H9 (cell line): ENCODE data around the gene EVI5. TPM values are rescaled to one million over a fixed set of nuclear protein-coding genes. Genes with fewer than 3 reads are reported as not detected.

Experiments
- DNase-seq: peaks from one replicate; pipeline ENCODE4 v3.0.0-alpha.2; 2017
- H2AFZ ChIP-seq: one replicate; pipeline ENCODE4 v1.6.1; 2013; ENCODE audit warnings: mild to moderate bottlenecking, low read length, control low read depth, moderate library complexity
- H2AK5ac ChIP-seq: 2 replicates; pipeline ENCODE4 v1.6.1; 2013; ENCODE audit warnings: low read length, control low read depth, mixed read lengths; ENCODE audit not compliant: insufficient read length
- H2BK120ac ChIP-seq: one replicate; pipeline ENCODE4 v1.6.1; 2013; ENCODE audit warnings: low read depth, mild to moderate bottlenecking, low read length, control low read depth, inconsistent platforms; ENCODE audit not compliant: poor library complexity, severe bottlenecking
- H2BK12ac ChIP-seq: 2 replicates; pipeline ENCODE4 v1.6.1; 2013; ENCODE audit warnings: low read length, control low read depth, mixed read lengths, low read depth; ENCODE audit not compliant: insufficient read length
- H2BK15ac ChIP-seq: 2 replicates; pipeline ENCODE4 v1.6.1; 2013; ENCODE audit warnings: low read depth, low read length, control low read depth
- H2BK20ac ChIP-seq: one replicate; pipeline ENCODE4 v1.6.1; 2013; ENCODE audit warnings: low read depth, mild to moderate bottlenecking, low read length, control low read depth, inconsistent platforms; ENCODE audit not compliant: poor library complexity, severe bottlenecking
- H2BK5ac ChIP-seq: 2 replicates; pipeline ENCODE4 v1.6.1; 2013; ENCODE audit warnings: low read length, control low read depth, mixed read lengths; ENCODE audit not compliant: insufficient read length
- H3K14ac ChIP-seq: 2 replicates; pipeline ENCODE4 v1.6.1; 2013; ENCODE audit warnings: low read length, control low read depth; ENCODE audit not compliant: insufficient read depth
- H3K18ac ChIP-seq: 2 replicates; pipeline ENCODE4 v1.6.1; 2013; ENCODE audit warnings: low read depth, mild to moderate bottlenecking, mixed read lengths, low read length, control low read depth; ENCODE audit not compliant: insufficient read length
- H3K23ac ChIP-seq: 2 replicates; pipeline ENCODE4 v1.6.1; 2013; ENCODE audit warnings: low read length, control low read depth, mixed read lengths, low read depth; ENCODE audit not compliant: insufficient read length
- H3K23me2 ChIP-seq: 2 replicates; pipeline ENCODE4 v1.6.1; 2013; ENCODE audit warnings: low read depth, mild to moderate bottlenecking, mixed read lengths, low read length, control low read depth; ENCODE audit not compliant: insufficient read length, poor library complexity, severe bottlenecking
- H3K27ac ChIP-seq: 2 replicates; pipeline ENCODE4 v1.5.1; 2013; ENCODE audit warnings: low read length, control low read depth, mixed read lengths, low read depth; ENCODE audit not compliant: insufficient read length
- H3K27me3 ChIP-seq: 2 replicates; pipeline ENCODE4 v1.6.1; 2013; ENCODE audit warnings: low read length, control low read depth, inconsistent platforms; ENCODE audit not compliant: insufficient read depth
- H3K4ac ChIP-seq: 2 replicates; pipeline ENCODE4 v1.6.1; 2013; ENCODE audit warnings: low read depth, mild to moderate bottlenecking, control low read depth, inconsistent platforms, low read length, moderate library complexity
- H3K4me1 ChIP-seq: 2 replicates; pipeline ENCODE4 v1.6.1; 2013; ENCODE audit warnings: low read length, control low read depth, inconsistent platforms; ENCODE audit not compliant: insufficient read depth
- H3K4me2 ChIP-seq: 2 replicates; pipeline ENCODE4 v1.6.1; 2013; ENCODE audit warnings: low read length, control low read depth, mixed read lengths; ENCODE audit not compliant: insufficient read length, insufficient read depth
- H3K56ac ChIP-seq: 2 replicates; pipeline ENCODE4 v1.6.1; 2013; ENCODE audit warnings: low read depth, mild to moderate bottlenecking, mixed read lengths, low read length, control low read depth; ENCODE audit not compliant: insufficient read length
- H3K79me1 ChIP-seq: 2 replicates; pipeline ENCODE4 v1.6.1; 2013; ENCODE audit warnings: low read depth, mild to moderate bottlenecking, moderate library complexity, low read length, control low read depth, inconsistent platforms; ENCODE audit not compliant: insufficient read depth, poor library complexity, severe bottlenecking
- H3K79me2 ChIP-seq: 2 replicates; pipeline ENCODE4 v1.6.1; 2013; ENCODE audit warnings: low read length, control low read depth, inconsistent platforms; ENCODE audit not compliant: insufficient read depth
- H3K9ac ChIP-seq: 2 replicates; pipeline ENCODE4 v1.6.1; 2013; ENCODE audit warnings: low read length, control low read depth, mixed read lengths; ENCODE audit not compliant: insufficient read length; ENCODE audit errors: extremely low read depth
- H3K9me3 ChIP-seq: one replicate; pipeline ENCODE4 v1.6.1; 2013; ENCODE audit warnings: low read depth, low read length, inconsistent platforms; ENCODE audit not compliant: control insufficient read depth
- H3T11ph ChIP-seq: one replicate; pipeline ENCODE4 v1.6.1; 2013; ENCODE audit warnings: mild to moderate bottlenecking, low read length, control low read depth, inconsistent platforms
- H4K20me1 ChIP-seq: one replicate; pipeline ENCODE4 v1.6.1; 2013; ENCODE audit not compliant: control insufficient read depth, insufficient read length, insufficient read depth
- H4K5ac ChIP-seq: 2 replicates; pipeline ENCODE4 v1.6.1; 2013; ENCODE audit warnings: low read depth, mild to moderate bottlenecking, mixed read lengths, low read length, control low read depth; ENCODE audit not compliant: insufficient read length
- H4K8ac ChIP-seq: replicated peaks from 2 replicates; pipeline ENCODE4 v1.6.1; 2013; ENCODE audit warnings: low read length, control low read depth, mixed read lengths, low read depth; ENCODE audit not compliant: insufficient read length
- H4K91ac ChIP-seq: 2 replicates; pipeline ENCODE4 v1.6.1; 2013; ENCODE audit warnings: low read depth, mild to moderate bottlenecking, moderate library complexity, mixed read lengths, low read length, control low read depth; ENCODE audit not compliant: insufficient read length
- H3K27ac Mint-ChIP-seq, 3 experiments: 2 replicates in 2 of 3; 3 replicates in 1 of 3; pipeline ENCODE4 v1.8.0; 2020 to 2021; ENCODE audit warnings: mixed read lengths in 3 of 3, mild to moderate bottlenecking in 1 of 3, moderate library complexity in 1 of 3
- H3K27me3 Mint-ChIP-seq: 2 replicates; pipeline ENCODE4 v1.8.0; 2021; ENCODE audit warnings: low read depth, mild to moderate bottlenecking, moderate library complexity, mixed read lengths
- H3K36me3 Mint-ChIP-seq, 3 experiments: 2 replicates in 2 of 3; 3 replicates in 1 of 3; pipeline ENCODE4 v1.8.0; 2020 to 2021; ENCODE audit warnings: low read depth in 3 of 3, mixed read lengths in 3 of 3; ENCODE audit not compliant: insufficient read depth in 1 of 3
- H3K4me1 Mint-ChIP-seq, 2 experiments: 2 replicates each; pipeline ENCODE4 v1.8.0; 2020; ENCODE audit warnings: mixed read lengths in 2 of 2
- H3K4me3 Mint-ChIP-seq, 2 experiments: 2 replicates in 1 of 2; 3 replicates in 1 of 2; pipeline ENCODE4 v1.8.0; 2020 to 2021; ENCODE audit warnings: mild to moderate bottlenecking in 2 of 2, mixed read lengths in 2 of 2, moderate library complexity in 1 of 2
- H3K9me3 Mint-ChIP-seq, 2 experiments: 2 replicates in 1 of 2; 3 replicates in 1 of 2; pipeline ENCODE4 v1.8.0; 2020; ENCODE audit warnings: mild to moderate bottlenecking in 2 of 2, mixed read lengths in 2 of 2, moderate library complexity in 1 of 2
- WGBS: extraction: QIAGEN DNeasy Blood & Tissue Kit; methylation state at CpG from one replicate; pipeline ENCODE4 v1.1.7; 2013; ENCODE audit warnings: missing lambda C conversion rate, low lambda C conversion rate, mixed read lengths; ENCODE audit not compliant: insufficient read length; ENCODE audit errors: extremely low coverage; 5-methylcytosine and 5-hydroxymethylcytosine counted together
- total RNA-seq: library from RNA; stranded (reverse); gene quantifications from 2 replicates; pipeline ENCODE4 v1.2.1, GENCODE V29; 2021
- TF ChIP-seq, protein P1 (sequence below): fragments of 200-600 bp; sonication (generic); conservative IDR thresholded peaks from 3 replicates; pipeline ENCODE4 v1.8.0; 2021; ENCODE audit warnings: antibody characterized with exemption, mild to moderate bottlenecking

EVI5 gene
- total RNA-seq, 1 experiment from 2014 or later, result 9.7 TPM

DNA sequence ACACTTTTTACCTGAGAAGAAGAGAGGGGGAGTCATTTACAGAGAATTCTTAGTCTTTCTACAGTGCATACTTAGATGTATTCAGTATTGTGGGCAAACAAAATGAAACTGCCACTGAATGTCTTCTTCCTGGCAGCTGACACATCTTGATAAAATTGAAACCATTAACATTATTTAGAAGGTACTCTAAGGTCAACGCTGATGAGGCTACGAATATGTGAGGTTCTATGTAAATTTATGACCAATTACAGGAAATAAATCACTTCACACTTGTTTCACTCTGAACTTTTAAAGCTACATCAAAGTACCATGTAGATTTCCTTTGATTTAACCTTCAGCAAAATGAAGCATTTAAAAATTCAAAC lies 246.9 kb downstream of the EVI5 start:
- no peaks in the 10 kb centered on the region for H3K36me3 Mint-ChIP-seq
- Histone ChIP-seq H3T11ph (no peak overlapping the region), H3K79me2 (no peaks in the 10 kb centered on the region), H3K4me1 (no peaks in the 10 kb centered on the region), H2BK12ac (no peak overlapping the region), H2AK5ac (no peak overlapping the region), H4K8ac (no peak overlapping the region), H4K5ac (no peak overlapping the region), H3K4ac (no peak overlapping the region), H3K4me2 (no peak overlapping the region), H3K23me2 (no peaks in the 10 kb centered on the region), H4K20me1 (no peaks in the 10 kb centered on the region), H3K18ac (no peak overlapping the region), H2BK15ac (no peak overlapping the region), H2BK20ac (no peak overlapping the region), H3K14ac (no peak overlapping the region), H3K27ac (no peak overlapping the region), H2BK120ac (no peak overlapping the region), H3K27me3 (no peaks in the 10 kb centered on the region), H2AFZ (no peak overlapping the region), H3K9me3 (no peaks in the 10 kb centered on the region), H3K79me1 (no peaks in the 10 kb centered on the region), H2BK5ac (no peak overlapping the region), H4K91ac (no peak overlapping the region), H3K9ac (no peak overlapping the region), H3K56ac (no peak overlapping the region), H3K23ac (no peak overlapping the region)
- no peak overlapping the region for H3K27ac Mint-ChIP-seq
- TF ChIP-seq, protein P1, sequence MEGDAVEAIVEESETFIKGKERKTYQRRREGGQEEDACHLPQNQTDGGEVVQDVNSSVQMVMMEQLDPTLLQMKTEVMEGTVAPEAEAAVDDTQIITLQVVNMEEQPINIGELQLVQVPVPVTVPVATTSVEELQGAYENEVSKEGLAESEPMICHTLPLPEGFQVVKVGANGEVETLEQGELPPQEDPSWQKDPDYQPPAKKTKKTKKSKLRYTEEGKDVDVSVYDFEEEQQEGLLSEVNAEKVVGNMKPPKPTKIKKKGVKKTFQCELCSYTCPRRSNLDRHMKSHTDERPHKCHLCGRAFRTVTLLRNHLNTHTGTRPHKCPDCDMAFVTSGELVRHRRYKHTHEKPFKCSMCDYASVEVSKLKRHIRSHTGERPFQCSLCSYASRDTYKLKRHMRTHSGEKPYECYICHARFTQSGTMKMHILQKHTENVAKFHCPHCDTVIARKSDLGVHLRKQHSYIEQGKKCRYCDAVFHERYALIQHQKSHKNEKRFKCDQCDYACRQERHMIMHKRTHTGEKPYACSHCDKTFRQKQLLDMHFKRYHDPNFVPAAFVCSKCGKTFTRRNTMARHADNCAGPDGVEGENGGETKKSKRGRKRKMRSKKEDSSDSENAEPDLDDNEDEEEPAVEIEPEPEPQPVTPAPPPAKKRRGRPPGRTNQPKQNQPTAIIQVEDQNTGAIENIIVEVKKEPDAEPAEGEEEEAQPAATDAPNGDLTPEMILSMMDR, result no peak
- no peaks in the 10 kb centered on the region; a peak in 1 of 5 replicates for H3K9me3 Mint-ChIP-seq
- no CpG with 5 or more reads among the region's 2 CpGs for WGBS
- peaks cover 4% of the 10 kb centered on the region in 2 experiments; a peak in 1 of 4 replicates for H3K4me1 Mint-ChIP-seq
- no peaks in the 10 kb centered on the region for H3K27me3 Mint-ChIP-seq
- no peak overlapping the region for H3K4me3 Mint-ChIP-seq
- no peak for DNase-seq
